GM21360 (cell line): ENCODE measurements around the gene TGM6.
"Not testable (repeated sequence)": the region's sequence is repeated elsewhere in the genome, so short reads cannot be mapped to it uniquely, and the experiment has no call there.

Source experiments
- ATAC-seq: cut with Tn5 transposase; IDR thresholded peaks from one replicate; pipeline ENCODE4 v1.9.1; 2021; ENCODE audit warnings: mild to moderate bottlenecking, moderate library complexity; ENCODE audit not compliant: unreplicated experiment

Gene TGM6

GRCh38 chr20:2397091-2397490, 16.4 kb downstream of the TGM6 start:
- ATAC-seq, result no peak

- no peak for ATAC-seq
Measured at GRCh38 chr20:2397595-2398145, 17.0 kb downstream of the TGM6 start.

- ATAC-seq, result no peak
Measured at GRCh38 chr20:2398449-2398848, 17.7 kb downstream of the TGM6 start.

GRCh38 chr20:2399390-2399789, 18.7 kb downstream of the TGM6 start:
- ATAC-seq, result no peak

- ATAC-seq, result no peak
Measured at GRCh38 chr20:2400290-2400689, 19.6 kb downstream of the TGM6 start.

- no peak for ATAC-seq
Measured at GRCh38 chr20:2401527-2401926, 20.8 kb downstream of the TGM6 start.

- no peak for ATAC-seq
Measured at GRCh38 chr20:2402271-2402980, 21.7 kb downstream of the TGM6 start.

GRCh38 chr20:2403291-2404052, 22.8 kb downstream of the TGM6 start:
- ATAC-seq, result no peak

- no peak for ATAC-seq
Measured at GRCh38 chr20:2405693-2406065, 25.0 kb downstream of the TGM6 start.

GRCh38 chr20:2407355-2407754, 26.7 kb downstream of the TGM6 start:
- ATAC-seq, result not testable (repeated sequence)

GRCh38 chr20:2408111-2408510, 27.4 kb downstream of the TGM6 start:
- no peak for ATAC-seq

- no peak for ATAC-seq
Measured at GRCh38 chr20:2416541-2417212, 36.0 kb downstream of the TGM6 start.

GRCh38 chr20:2417213-2417541, 36.5 kb downstream of the TGM6 start:
- no peak for ATAC-seq

GRCh38 chr20:2418388-2418787, 37.7 kb downstream of the TGM6 start:
- no peak for ATAC-seq

GRCh38 chr20:2420510-2420909, 39.8 kb downstream of the TGM6 start:
- no peak for ATAC-seq

GRCh38 chr20:2421247-2421646, 40.5 kb downstream of the TGM6 start:
- no peak for ATAC-seq

- ATAC-seq, result no peak
Measured at GRCh38 chr20:2429051-2429450, 48.4 kb downstream of the TGM6 start.

- ATAC-seq, result no peak
Measured at GRCh38 chr20:2430538-2430937, 49.8 kb downstream of the TGM6 start.

- ATAC-seq, result no peak
Measured at GRCh38 chr20:2431185-2431584, 50.5 kb downstream of the TGM6 start.

- ATAC-seq, result no peak
Measured at GRCh38 chr20:2446845-2447244, 66.1 kb downstream of the TGM6 start.

GRCh38 chr20:2449386-2449785, 68.7 kb downstream of the TGM6 start:
- ATAC-seq, result no peak

- ATAC-seq, result no peak
Measured at GRCh38 chr20:2451422-2451821, 70.7 kb downstream of the TGM6 start.
